GM19023 (cell line): ENCODE results near the gene KCNQ1.

Experiments
- ATAC-seq: cut with Tn5 transposase; IDR thresholded peaks from one replicate; pipeline ENCODE4 v1.9.1; 2021; ENCODE audit warnings: mild to moderate bottlenecking, moderate library complexity; ENCODE audit not compliant: unreplicated experiment

KCNQ1 gene

GRCh38 chr11:2739531-2740274 is 294.9 kb downstream of the KCNQ1 start:
- ATAC-seq = no peak

- no peak for ATAC-seq
Measured at GRCh38 chr11:2740275-2740940, 295.6 kb downstream of the KCNQ1 start.

GRCh38 chr11:2741006-2741376 is 296.2 kb downstream of the KCNQ1 start:
- ATAC-seq = no peak

- ATAC-seq = no peak
Measured at GRCh38 chr11:2741377-2742131, 296.7 kb downstream of the KCNQ1 start.

GRCh38 chr11:2742201-2742600 is 297.4 kb downstream of the KCNQ1 start:
- no peak for ATAC-seq

- ATAC-seq = no peak
Measured at GRCh38 chr11:2742611-2743426, 298.0 kb downstream of the KCNQ1 start.

GRCh38 chr11:2743427-2744110 is 298.8 kb downstream of the KCNQ1 start:
- no peak for ATAC-seq

- no peak for ATAC-seq
Measured at GRCh38 chr11:2744166-2744565, 299.4 kb downstream of the KCNQ1 start.

GRCh38 chr11:2745511-2745910 is 300.7 kb downstream of the KCNQ1 start:
- ATAC-seq = no peak

GRCh38 chr11:2746401-2747247 is 301.8 kb downstream of the KCNQ1 start:
- no peak for ATAC-seq

- ATAC-seq = no peak
Measured at GRCh38 chr11:2747248-2748027, 302.6 kb downstream of the KCNQ1 start.

- no peak for ATAC-seq
Measured at GRCh38 chr11:2748061-2748813, 303.4 kb downstream of the KCNQ1 start.

GRCh38 chr11:2748814-2749554 is 304.2 kb downstream of the KCNQ1 start:
- ATAC-seq = no peak

- no peak for ATAC-seq
Measured at GRCh38 chr11:2750101-2750681, 305.4 kb downstream of the KCNQ1 start.

GRCh38 chr11:2750682-2751522 is 306.1 kb downstream of the KCNQ1 start:
- no peak for ATAC-seq
